GM12874 (cell line): ENCODE measurements around the gene AXL.

Source experiments
- CTCF ChIP-seq: IDR thresholded peaks from 2 replicates; pipeline ENCODE4 v1.5.1; 2011; ENCODE audit warnings: low read depth, mild to moderate bottlenecking, control low read depth, low read length, moderate library complexity; ENCODE audit not compliant: insufficient read depth

AXL gene

GRCh38 chr19:41263042-41263849, 44.2 kb downstream of the AXL start:
- no peak for TF ChIP-seq CTCF

GRCh38 chr19:41263850-41264580, 45.0 kb downstream of the AXL start, which contains the start of gene HNRNPUL1:
Gene HNRNPUL1, plus strand, starts transcription at chr19:41264372. Its CDS starts 132 bp downstream, at chr19:41264504.
- TF ChIP-seq CTCF: peak; percentile 39; the same call in 1 of the 2 replicates

GRCh38 chr19:41264581-41265394, 45.8 kb downstream of the AXL start:
- TF ChIP-seq CTCF: no peak

- TF ChIP-seq CTCF: no peak
Observed at GRCh38 chr19:41265395-41266153, 46.6 kb downstream of the AXL start.

GRCh38 chr19:41269055-41269454, 50.0 kb downstream of the AXL start:
- no peak for TF ChIP-seq CTCF

- no peak for TF ChIP-seq CTCF
Observed at GRCh38 chr19:41269571-41269970, 50.5 kb downstream of the AXL start.
